Progenitor cell of endocrine pancreas (in vitro differentiated cells): ENCODE data around the gene DRD2. TPM values are rescaled to one million over a fixed set of nuclear protein-coding genes. Genes with fewer than 3 reads are reported as not detected.

ENCODE experiments used
- DNase-seq: peaks from one replicate; pipeline ENCODE4 v3.0.0; 2021; ENCODE audit warnings: low spot score; ENCODE audit not compliant: unreplicated experiment
- H3K27ac Mint-ChIP-seq: 2 replicates; pipeline ENCODE4 v1.8.0; 2021; ENCODE audit warnings: mild to moderate bottlenecking, moderate library complexity, mixed read lengths
- H3K27me3 Mint-ChIP-seq: 2 replicates; pipeline ENCODE4 v1.8.0; 2021; ENCODE audit warnings: mixed read lengths
- H3K36me3 Mint-ChIP-seq: 2 replicates; pipeline ENCODE4 v1.8.0; 2022; ENCODE audit warnings: mixed read lengths; ENCODE audit not compliant: insufficient read depth
- H3K4me1 Mint-ChIP-seq: 2 replicates; pipeline ENCODE4 v1.8.0; 2021; ENCODE audit warnings: low read depth, mixed read lengths
- H3K4me3 Mint-ChIP-seq: 2 replicates; pipeline ENCODE4 v1.8.0; 2021; ENCODE audit warnings: low read depth, mild to moderate bottlenecking, moderate library complexity, mixed read lengths
- H3K9me3 Mint-ChIP-seq: 2 replicates; pipeline ENCODE4 v1.8.0; 2021; ENCODE audit warnings: low read depth, mixed read lengths
- total RNA-seq: library from RNA; stranded (reverse); gene quantifications from 2 replicates; pipeline ENCODE4 v1.2.1, GENCODE V29; 2021
- TF ChIP-seq, protein P1 (sequence below): fragments of 200-600 bp; sonication (generic); IDR thresholded peaks from one replicate; pipeline ENCODE4 v1.5.0; 2021; ENCODE audit warnings: antibody characterized with exemption, mild to moderate bottlenecking; ENCODE audit not compliant: unreplicated experiment

The DRD2 gene
- total RNA-seq, 1 donor from 2014 or later = 0.22 TPM

DNA sequence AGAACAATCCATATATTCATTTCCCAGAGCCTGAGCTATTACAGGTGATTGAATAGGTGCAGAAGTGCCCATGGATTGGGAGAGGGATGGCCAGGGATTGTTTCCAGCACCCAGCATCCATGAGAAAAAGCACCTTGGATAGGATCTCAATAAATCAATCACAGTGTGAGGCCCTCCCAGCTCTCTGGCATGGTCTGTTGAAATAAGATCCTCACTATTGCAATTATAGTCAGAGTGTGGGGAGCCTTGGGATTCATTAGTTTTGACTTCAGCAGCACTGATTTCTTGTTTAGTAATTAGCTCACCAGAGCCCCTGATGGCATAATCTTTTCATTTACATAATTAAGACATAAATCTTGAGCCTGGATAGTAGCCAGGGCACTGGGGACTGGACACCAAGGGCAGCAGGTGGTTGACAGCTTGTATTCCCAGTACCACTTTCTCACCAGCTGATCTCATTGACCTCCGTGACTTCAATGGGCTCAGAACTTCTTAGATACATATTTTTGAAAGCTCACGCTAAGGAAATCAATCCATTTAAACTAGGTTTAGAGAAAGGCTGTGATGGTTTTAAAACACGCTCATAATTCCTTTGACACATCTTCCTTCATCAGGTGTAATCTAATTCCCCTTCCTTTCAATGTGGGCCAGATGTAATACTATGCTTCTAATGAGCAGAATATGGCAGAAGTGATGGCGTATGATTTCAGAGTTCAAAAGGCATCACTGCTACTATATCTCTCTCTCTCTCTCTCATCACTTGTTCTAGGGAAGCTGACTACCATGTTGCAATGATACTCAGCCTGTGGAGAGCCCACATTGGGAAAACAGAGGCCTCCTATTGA, 22.1 kb upstream of the DRD2 start:
- DNase-seq = no peak
- Mint-ChIP-seq H3K27ac (no peak overlapping the region), H3K4me1 (no peaks in the 10 kb centered on the region), H3K9me3 (no peaks in the 10 kb centered on the region), H3K27me3 (peaks cover 13% of the 10 kb centered on the region), H3K4me3 (no peak overlapping the region), H3K36me3 (no peaks in the 10 kb centered on the region)
- TF ChIP-seq, protein P1, sequence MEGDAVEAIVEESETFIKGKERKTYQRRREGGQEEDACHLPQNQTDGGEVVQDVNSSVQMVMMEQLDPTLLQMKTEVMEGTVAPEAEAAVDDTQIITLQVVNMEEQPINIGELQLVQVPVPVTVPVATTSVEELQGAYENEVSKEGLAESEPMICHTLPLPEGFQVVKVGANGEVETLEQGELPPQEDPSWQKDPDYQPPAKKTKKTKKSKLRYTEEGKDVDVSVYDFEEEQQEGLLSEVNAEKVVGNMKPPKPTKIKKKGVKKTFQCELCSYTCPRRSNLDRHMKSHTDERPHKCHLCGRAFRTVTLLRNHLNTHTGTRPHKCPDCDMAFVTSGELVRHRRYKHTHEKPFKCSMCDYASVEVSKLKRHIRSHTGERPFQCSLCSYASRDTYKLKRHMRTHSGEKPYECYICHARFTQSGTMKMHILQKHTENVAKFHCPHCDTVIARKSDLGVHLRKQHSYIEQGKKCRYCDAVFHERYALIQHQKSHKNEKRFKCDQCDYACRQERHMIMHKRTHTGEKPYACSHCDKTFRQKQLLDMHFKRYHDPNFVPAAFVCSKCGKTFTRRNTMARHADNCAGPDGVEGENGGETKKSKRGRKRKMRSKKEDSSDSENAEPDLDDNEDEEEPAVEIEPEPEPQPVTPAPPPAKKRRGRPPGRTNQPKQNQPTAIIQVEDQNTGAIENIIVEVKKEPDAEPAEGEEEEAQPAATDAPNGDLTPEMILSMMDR = no peak

DNA sequence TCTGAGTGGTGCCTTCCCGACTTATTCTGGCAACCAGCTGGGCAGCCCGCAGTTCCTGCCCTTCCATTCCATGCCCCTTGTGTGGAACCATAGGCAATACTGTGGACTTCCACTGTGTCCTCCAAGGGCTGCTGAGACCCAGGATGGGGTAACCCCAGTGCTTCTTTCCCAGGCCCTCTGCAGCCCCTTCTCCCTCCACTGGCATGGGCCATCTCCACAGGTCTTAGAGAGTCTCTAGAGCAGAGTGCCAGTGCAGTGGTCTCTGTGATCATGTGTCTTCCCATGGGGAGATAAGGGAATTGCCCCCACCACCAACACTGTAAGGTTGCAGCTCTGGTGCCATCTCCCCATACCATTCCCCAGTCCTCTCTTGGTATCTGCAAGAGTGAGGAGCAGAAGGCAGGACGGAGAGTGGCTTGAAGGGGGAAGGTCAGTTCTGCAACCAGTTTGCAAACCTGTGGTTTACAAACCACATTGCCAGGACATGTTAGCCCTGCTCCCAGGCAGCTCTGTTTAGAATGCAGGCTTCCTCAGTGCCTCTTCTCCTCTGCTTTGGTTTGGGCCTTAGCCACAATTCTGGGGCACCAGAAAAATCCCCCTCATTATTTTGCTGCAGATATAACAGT, 20.9 kb upstream of the DRD2 start:
- Mint-ChIP-seq H3K27ac (no peak overlapping the region), H3K36me3 (no peaks in the 10 kb centered on the region), H3K4me3 (no peak overlapping the region), H3K27me3 (peaks cover 13% of the 10 kb centered on the region), H3K4me1 (no peaks in the 10 kb centered on the region), H3K9me3 (no peaks in the 10 kb centered on the region)
- no peak for DNase-seq
- TF ChIP-seq, protein P1 = no peak

DNA sequence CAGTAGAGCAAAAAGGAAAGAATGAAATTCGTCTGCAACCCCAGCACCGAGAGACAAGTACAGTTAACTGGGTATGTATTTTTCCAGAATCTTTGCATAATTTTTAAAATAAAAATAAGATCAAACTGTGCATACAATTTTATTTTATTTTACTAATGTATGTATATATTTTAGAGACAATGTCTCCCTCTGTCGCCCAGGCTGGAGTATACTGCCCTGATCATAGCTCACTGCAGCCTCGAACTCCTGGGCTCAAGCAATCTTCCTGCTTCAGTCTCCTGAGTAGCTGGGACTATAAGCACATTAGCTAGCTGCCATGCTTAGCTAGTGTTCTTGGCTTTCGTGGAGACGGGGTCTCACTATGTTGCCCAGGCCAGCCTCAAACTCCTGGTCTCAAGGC, 18.8 kb upstream of the DRD2 start:
- Mint-ChIP-seq H3K27ac (no peak overlapping the region), H3K4me3 (no peak overlapping the region), H3K9me3 (no peaks in the 10 kb centered on the region), H3K36me3 (no peaks in the 10 kb centered on the region), H3K4me1 (no peaks in the 10 kb centered on the region), H3K27me3 (peaks cover 13% of the 10 kb centered on the region)
- TF ChIP-seq, protein P1 = no peak
- no peak for DNase-seq

DNA sequence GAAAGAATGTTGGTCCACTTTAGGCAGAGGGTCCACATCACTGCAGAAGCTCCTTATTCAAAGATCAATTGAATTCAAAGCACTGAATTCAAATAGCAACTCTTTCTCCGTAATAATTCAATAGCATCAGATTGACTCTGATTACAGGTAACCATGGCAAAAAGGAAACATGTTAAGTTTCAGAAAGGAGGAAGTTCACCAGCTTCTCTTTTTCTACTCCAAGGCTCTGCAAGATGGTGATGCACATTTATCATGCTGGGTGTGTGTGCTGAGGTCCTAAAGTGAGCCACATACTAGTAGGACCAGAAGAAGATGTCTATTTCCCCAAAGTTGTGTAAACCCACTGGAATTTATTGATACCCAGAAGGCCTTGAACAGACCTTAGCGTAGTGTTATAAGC, 18.0 kb upstream of the DRD2 start:
- Mint-ChIP-seq H3K36me3 (no peaks in the 10 kb centered on the region), H3K4me1 (no peaks in the 10 kb centered on the region), H3K4me3 (no peak overlapping the region), H3K9me3 (no peaks in the 10 kb centered on the region), H3K27me3 (peaks cover 13% of the 10 kb centered on the region), H3K27ac (no peak overlapping the region)
- DNase-seq = no peak
- TF ChIP-seq, protein P1 = no peak

DNA sequence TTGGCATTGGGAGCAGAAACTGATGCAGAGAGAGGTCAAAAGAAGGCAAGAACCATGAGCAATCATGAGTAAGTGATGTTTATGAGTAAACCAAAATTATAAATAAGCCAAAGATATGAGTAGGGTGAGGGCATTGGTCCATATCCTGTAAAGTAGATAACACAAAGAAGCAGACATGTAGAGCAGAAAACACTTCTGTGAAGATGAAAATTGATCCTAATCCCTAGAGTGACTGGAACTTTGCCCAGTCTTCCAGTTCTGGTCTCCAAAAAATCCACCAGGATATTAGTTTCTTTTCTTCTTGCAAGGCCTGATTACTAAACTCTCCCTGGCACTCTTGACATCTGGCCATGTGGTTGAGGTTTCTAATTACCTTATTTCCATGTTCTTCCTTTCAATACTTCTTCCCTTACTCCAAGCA, 13.7 kb upstream of the DRD2 start:
- no peak overlapping the region for H3K4me3 Mint-ChIP-seq
- no peak for DNase-seq
- H3K27ac Mint-ChIP-seq = no peak overlapping the region
- H3K36me3 Mint-ChIP-seq = no peaks in the 10 kb centered on the region
- H3K27me3 Mint-ChIP-seq = peaks cover 7% of the 10 kb centered on the region
- no peaks in the 10 kb centered on the region for H3K9me3 Mint-ChIP-seq
- H3K4me1 Mint-ChIP-seq = no peaks in the 10 kb centered on the region
- TF ChIP-seq, protein P1 = no peak
